Pons (tissue), 1 donor: ENCODE data around the gene DUSP28.
"Not testable (repeated sequence)": the region's sequence is repeated elsewhere in the genome, so short reads cannot be mapped to it uniquely, and the experiment has no call there.

Source experiments
- DNase-seq: peaks from one replicate; pipeline ENCODE4 v3.0.0-alpha.2; 2016; ENCODE audit warnings: low spot score

DUSP28 gene, protein sequence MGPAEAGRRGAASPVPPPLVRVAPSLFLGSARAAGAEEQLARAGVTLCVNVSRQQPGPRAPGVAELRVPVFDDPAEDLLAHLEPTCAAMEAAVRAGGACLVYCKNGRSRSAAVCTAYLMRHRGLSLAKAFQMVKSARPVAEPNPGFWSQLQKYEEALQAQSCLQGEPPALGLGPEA

DNA sequence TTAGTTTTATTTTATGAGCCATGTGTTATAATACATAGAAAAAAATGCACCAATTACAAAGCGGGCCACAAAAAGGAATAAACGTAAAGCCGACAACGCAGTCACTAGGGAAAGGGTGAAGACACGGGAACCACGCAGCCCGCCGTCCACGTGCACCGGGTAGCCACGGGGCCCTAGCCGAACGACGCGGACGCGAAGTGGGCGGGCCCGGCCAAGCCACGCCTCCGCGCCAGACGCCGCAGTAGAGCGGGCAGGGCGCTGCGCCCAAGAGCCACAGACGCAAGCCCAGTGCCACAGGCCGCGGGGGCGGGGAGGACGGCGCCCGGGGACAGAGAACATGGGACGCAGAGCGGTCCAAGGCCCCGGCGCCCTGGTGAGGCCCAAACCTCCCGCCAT is at the start of gene DUSP28:
DUSP28 (plus strand) TSS at position 274 of the 396 bp plus-strand sequence. CDS start 328 bp downstream, outside the sequence.
- peak; percentile 84 for DNase-seq

DNA sequence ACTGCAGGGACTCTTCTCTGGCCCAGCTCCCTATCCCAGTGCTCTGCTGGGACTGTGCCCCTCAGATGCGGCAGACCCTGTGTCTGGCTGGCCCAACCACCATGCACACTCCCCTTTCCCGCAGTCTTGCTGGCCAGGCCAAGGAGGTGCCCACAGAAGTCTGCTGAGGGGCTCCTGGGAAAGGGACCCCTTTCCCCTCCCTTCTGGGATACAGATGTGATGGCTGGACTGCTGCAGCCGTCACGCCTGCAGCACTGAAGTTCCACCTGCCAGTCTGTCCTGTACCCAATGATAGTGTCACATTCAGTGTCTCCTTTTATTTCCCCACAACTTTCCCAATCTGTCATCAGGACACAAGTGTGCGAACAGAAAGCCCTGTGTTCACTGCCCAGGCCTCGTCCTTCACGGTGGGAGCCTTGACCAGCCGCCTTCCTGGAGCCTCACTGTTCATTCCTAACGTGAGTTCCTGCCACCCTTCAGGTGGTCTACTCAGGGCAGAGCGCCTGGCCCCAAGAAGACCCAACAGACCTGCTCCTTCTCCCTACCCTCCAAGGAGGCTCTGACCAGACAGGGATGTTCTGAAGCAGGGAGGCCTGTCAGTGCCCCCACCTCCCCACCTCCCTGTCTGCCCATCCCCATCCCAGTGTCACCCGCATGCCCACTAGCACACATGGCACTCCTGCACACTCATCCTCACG is 49.5 kb upstream of the DUSP28 start:
- no peak for DNase-seq

DNA sequence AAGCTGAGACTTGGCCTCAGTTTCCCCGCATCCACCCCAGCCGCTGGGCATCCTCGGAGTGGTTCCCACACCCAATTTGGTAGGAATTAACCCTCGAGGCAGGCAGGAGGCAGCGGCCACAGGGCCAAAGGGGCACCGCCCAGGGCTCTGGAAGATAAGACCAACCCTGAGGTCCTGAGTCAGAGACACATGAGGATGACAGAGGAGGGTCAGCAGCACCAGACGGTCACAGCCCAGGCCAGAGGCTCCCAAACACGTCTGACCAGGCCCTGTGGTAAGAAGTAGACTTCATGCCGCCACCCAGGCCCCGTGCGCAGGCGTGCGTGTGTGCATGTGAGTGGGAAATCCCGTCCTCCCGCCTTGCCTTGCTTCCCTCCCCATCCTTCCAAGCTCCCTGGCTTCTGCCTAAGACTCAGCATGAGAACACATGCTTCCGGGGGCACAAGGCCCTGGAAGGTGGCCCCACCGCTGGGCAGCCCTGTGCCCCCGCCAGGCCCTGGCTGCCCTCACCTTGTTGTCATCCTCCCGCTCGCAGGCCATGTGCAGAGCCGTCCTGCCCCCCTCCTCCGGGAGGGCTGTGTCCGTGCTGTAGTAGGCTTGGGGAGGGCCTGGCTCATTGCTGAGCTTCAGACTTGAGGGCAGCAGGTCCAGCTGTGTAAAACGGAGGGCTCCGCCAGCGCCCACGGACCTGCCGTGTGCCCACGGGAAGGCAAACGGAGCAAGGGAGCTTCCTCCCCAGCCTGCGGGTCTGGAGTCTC is 48.6 kb upstream of the DUSP28 start:
- no peak for DNase-seq

DNA sequence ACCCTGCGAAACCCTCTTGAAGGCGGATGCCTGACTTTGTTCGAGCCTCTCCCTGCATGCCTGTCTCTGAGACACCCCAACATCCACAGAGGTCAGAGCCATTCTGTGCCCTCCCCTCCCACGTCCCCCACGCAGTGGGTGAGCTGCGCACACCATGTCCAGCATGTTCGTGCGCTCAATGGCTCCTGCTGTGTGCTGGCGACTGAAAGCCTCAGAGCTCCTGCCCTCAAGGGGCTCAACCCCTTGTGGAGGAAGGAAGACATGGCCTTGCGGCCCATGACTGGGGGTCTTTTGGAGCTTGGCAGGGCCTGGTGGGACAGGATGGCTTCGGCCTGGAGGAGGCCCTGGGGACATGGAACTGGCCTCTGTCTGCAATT is 48.1 kb upstream of the DUSP28 start:
- DNase-seq, result no peak

DNA sequence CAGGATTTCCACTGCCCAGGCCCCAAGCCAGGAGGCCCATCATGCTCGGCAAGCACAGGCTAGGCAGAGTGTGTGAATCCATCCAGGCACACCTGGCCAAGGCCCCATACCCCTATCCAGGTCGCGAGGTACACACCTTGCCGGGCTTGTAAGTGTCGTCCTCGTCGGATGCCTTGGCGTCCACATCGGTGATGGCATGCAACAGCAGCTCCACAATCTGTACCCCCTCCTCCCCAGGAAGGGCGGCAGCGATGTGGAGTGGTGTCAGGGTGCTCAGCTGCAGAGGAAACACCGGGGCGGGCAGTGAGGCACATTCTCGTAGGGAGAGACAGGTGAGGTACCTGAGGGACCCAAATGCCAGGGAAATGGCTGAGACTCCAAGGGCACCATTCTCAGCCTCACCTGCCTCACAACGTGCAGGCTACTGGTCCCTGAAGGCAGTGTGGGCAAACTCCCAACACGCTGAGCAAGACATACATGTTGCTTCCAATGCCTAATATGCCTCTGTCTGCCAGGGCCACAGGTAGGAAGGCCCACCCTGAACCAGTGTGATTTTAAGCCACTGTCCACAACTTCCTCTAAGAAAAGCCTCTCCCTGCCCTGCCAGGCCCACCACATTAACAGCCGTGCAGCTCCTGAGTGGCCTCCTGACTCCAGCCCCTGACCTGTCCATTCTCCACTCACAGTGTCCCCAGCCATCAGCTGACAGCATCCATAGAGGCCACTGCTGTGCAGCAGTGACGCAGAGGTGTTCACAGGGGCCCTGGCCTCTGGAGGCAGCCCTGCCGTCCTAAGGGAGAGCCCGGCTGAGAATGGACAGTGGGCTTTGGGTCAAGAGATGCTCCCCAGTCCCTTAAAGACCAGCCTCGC is 47.3 kb upstream of the DUSP28 start:
- DNase-seq, result no peak

DNA sequence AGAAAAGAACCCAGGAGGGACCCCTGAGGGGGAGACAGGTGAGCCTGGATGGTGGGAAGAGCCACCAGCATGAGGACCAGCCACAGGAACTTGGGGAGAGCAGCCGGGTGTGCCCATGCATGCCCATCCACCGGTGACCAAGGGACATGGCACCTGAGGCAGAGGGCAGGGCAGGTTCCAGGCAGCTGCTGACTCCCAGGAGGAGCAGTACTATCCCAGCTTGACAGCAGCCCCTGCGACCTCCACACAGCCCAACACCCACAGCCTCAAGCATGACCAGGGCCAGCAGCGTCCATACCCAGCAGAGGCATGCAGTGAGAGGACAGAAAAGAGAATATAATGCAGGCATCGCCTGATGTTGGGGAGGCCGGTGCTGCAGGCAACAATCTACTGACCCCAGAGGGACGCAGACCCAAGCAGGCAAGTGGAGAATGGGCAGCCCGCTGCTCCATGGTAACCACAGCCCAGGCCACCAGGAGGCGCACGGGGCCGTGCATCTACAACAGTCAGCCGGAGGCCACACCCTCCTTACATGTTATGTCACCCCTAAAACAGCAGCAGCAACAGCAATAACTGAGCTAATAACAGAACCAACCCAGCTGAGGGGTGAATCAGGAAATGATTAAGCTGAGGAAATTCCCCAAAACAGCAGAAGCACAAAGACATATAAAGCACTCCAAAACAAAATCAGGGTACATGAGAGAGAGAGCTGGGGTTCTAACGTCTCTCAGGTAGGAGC is 46.4 kb upstream of the DUSP28 start:
- DNase-seq, result peak; percentile 40

DNA sequence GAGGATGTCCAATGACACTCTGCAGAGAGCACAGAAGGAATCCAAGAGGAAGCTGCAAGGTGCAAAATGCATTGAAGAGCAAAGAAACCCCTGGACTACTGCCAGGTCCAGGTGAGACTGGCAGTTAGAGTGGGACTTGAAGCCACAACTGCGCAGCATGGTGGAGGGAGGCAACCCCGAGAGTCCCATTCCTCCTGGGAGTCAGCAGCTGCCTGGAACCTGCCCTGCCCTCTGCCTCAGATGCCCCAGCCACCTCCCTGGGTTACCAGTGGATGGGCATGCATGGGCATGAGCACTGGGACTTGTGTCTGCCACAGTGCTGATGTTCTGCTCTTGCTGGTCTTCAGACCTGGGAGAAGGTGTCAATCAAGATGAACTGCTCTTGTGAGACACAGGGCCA is 45.5 kb upstream of the DUSP28 start:
- DNase-seq, result no peak

DNA sequence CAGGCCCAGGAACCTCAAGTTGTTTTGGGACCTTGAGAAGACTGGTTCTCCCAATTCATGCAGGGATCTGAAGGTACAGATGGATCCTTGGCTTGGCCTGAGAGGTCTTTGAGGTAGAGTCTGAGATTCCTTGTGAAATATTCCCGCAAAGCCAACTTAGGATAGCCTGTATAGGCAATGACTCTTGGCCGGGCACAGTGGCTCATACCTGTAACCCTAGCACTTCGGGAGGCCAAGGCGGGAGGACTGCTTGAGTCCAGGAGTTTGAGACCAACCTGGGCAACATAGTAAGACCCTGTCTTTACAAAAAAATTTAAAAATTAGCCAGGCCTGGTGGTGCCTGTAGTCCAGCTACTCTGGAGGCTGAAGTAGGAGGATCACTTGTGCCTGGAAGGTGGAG is 42.8 kb upstream of the DUSP28 start:
- DNase-seq, result no peak

DNA sequence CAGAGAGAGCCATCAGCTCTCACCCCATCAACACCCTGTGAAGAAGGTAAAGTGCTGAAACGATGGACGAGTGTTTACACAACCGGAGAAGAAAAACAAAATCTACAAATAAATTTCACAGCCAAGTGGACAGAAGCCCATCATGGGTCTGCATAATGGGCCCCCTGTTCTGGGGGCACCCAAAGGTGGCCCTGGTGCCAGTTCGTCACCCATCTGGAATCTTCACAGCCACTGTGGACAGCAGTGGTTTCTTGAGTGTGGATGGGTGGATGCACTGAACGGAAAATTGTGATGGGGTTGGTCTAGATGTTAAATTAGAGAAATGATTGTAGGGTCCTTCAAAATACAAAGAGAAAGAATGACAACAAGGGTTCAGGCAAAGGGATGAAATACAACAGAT is 41.2 kb upstream of the DUSP28 start:
- DNase-seq, result no peak

DNA sequence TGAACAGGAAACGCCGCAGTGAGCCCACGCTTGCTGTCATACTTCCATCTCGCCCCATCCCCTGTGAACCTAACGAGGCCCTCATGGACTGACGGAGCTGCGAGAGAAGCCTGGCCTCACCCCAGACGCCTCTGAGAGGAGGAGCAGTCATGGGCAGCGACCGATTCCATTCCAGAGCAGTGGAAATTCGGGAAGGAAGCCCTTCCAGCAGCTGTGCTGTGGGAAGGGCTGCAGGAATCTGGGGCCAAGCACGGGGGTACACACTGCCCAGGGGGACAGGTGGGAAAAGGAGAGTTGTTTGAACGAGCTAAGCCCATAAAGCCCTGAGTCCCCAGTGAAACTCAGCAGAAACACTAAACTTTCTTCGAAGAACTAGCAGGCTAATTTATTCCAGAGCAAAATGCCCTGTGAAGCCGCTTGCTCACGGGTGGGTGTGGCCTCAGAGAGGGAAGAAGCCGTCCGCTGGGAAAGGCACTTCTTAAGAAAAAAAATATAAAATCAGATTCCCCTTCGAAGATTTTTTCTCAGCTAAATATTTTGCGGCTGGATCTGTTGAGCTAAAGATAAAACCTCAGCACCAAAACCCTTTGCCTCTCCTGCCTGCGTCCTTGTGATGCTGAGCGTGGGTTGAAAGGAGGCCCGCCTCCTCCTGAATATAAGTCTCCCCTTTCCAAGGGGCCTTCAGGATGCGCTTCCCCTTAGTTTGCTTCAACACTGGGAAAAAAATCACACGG is 40.6 kb upstream of the DUSP28 start:
- DNase-seq, result no peak

DNA sequence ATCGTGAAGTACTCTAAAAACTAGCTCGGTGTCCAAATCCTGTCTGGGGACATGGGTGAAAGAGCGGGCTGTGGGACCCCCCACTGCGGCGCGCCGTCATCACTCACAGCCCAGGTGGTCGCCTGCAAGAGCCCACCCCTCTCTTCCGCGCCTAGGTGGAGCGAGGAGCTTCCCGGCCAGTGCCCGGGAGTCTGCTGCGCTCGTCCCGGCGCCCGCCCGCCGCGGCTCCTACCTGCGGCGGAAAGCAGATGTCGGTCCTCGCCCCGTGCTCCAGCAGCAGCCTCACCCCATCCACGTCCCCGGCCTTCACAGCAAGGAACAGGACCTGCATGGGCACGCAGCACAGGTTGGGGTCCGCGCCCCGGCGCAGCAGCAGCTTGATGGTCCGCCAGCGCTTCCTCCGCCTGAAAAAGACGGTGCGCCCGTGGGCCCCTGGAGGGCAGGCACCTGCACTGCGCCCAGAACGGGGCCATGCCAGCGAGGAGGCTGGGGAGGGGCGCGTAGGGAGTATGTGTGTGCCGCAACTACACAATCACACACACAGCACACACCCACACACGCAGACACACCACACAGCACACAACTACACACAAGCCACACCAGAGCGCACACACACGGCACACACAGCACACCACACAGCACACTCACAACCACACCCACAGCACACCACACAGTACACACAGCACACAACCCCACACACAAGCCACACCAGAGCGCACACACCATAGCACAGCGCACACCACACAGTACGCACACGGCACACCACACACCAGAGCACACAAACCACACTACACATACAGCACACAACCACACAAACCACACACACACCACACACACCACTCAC is 39.8 kb upstream of the DUSP28 start:
- no peak for DNase-seq

DNA sequence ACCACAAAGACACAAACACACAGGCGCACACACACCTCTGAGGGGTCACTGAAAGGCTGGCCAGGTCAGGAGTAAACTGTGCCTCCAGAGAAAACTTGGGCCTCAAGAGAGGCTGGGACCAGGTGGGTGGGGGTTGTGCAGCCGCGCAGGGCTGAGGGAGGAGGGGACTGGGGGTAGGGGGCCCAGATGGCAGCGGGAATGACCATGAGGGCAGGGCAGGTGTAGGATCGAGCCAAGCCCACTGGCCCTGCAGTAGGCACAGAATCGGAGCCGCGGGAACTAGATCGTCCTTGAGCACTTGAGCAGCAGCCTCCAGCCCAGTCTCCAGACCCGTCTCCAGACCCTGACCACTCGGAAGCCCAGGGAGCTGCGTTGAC is 39.2 kb upstream of the DUSP28 start:
- no peak for DNase-seq

DNA sequence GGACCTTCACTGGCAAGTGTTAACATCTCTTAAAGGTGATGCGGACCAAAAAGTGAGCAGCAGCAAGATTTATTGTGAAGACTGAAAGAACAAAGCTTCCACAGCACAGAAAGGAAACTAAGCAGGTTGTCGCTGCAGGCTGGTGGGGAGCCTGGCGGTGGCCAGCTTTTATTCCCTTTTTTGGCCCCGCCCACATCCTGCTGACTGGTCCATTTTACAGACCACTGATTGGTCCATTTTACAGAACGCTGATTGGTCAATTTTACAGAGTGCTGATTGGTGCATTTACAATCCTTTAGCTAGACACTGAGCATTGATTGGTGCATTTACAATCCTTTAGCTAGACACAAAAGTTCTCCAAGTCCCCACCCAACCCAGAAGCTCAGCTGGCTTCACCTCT is 38.3 kb upstream of the DUSP28 start:
- DNase-seq, result not testable (repeated sequence)

DNA sequence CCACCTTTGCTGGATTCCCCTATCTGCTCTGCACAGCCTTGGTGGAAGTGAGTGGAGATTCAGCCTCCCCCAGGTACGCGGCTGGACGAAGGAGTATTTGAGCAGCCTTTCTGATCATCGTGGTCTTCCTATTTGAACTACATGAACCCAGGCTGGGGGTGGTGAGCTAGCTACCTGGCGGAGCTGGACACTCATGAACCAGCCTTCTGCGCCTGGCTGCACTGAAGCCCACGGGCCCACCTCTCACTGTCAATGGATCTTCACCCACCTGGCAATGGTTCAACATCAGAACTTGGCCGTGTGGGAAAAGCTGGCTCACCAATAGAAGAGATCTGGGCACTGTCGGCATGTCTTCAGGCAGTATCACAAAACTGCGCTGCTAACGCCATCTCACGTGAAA is 37.8 kb upstream of the DUSP28 start:
- DNase-seq, result no peak

DNA sequence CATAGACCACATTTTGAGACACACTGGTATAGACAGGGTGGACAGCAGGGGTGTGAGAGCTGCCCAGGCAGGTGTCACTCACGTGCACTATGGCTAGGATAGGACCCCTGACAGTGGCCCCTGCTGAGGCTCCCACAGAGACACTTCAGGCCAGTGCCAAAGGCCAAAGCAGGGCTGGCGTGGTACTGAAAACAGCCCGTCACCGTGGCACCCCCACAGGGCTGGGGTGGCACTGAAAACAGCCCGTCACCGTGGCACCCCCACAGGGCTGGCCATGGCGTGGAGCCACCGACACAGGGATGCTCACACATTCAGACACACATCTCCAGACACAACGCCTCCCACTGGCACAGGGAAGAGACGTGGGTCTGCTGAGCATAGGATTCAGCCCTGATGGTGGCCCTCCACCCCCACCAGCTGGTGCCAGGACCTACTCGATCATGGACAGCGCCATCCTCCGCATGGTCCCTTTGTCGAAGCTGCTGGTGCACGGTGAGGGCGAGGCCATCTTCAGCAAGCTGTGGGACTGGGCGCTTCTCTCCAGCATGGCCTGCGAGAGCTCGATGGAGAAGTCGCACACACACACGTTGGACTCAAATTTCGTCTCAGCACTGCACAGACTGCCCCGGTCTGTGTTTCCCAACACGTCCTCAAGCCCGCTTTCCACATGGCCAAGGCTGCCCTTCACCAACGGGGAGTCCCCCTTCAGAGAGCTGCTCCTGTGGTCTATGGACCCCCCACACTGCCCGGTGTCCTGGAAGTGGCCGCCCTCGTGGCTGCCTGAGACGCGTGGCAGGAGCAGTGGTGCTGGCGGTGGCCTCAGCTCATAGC is 36.5 kb upstream of the DUSP28 start:
- DNase-seq, result no peak

DNA sequence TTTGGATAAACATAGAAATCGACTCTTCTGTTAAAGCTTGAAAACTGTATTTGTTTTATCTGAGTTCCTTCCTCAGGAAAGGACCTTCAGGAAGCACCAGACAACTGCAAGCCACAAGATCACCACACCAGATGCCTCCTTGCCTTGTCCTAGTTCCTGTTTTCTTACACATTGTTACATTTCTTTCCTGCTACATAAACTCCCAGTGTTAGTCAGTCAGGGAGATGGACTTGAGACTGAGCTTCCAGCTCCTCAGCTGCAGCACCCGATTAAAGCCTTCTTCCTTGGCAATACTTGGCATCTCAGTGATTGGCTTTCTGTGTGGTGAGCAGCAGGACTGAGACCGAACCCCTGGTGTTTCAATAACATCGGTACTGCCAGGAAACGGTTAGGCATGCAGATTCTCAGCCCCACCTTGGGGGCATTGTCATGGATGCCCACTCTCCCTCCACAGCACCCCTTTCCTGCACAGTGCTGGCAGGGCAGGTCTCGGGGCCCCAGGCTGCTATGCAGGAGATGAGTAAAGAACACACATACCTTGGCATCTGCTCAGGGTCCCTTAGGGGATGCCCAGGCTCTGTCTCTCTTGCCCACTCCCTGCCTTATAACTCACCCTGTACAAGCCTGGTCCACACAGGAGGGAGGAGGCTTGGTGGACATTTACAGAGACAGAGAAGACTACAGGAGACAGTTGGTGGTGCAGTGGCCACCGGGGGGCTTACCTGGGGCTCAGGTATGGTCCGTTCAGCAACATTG is 35.0 kb upstream of the DUSP28 start:
- DNase-seq, result no peak

DNA sequence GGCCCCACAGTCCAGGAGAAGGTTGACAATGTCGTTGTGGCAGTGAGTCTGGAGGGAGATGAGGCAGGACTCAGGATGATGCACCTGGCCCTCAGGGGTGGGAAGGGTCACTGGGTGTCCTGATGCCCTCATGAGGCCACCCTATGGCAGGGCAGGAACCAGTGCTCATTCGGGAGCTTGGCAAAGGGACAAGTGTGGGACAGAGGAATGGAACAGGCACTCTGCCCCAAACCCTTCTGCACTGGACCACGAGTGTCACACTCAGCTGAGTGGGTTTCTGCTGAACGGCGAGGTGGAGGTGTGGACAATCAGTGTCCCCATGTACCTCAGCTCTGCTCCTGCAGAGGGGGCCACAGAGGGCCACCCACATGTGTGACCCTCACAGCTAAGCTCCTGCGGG is 34.4 kb upstream of the DUSP28 start:
- no peak for DNase-seq

DNA sequence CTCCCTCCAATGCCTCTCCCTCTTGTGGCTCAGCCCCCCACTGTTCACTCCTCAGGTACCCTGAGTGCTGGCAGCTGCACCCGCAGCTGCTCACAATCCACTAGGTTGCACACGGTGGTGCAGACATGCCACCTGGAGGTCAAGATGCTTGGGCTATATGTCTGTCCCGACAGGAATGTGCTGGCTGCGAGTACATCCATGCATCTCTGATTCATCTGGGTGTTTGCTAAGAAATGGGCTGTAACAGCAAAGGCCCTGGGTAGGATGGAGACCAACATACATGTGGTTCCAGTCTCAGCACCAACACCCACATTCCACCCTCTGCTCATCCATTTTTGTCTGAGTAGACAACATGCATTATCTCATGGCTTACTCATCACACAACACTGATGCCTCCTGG is 33.6 kb upstream of the DUSP28 start:
- no peak for DNase-seq
